ENCODE data around the gene DAGLA.
"Not testable (repeated sequence)": the region's sequence is repeated elsewhere in the genome, so short reads cannot be mapped to it uniquely, and the experiment has no call there.

DAGLA gene

GRCh38 chr11:61679893-61680621, at the start of gene DAGLA:
TSS of gene DAGLA (plus strand) at chr11:61680391. CDS start at chr11:61720156, 39,765 bp downstream.
- no peak for FAIRE-seq

- FAIRE-seq = no peak
These were observed 48.1 kb upstream of the DAGLA start for GRCh38 chr11:61632096-61632495.

- no peak for FAIRE-seq
These were observed 44.9 kb upstream of the DAGLA start for GRCh38 chr11:61635304-61635703.

DNA sequence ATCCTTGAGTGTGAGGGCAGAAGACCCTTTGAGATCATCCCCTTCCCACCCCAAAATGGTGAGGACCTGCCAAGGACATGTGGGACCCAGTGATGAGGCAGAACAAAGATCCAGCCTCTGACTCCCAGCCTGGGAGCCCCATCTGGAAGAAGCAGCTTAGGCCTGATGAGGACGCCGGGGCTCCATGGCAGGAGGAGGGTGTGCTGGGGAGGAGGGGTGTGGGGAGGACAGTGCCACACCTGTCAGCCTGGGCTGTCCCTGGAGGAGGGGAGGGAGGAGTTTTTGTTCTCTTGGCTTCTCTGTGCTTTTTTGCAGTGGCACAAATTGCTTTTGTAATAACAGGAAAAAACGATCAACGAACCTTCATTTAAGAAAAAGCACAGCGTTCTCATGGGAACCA, 44.4 kb upstream of the DAGLA start:
- no peak for FAIRE-seq

DNA sequence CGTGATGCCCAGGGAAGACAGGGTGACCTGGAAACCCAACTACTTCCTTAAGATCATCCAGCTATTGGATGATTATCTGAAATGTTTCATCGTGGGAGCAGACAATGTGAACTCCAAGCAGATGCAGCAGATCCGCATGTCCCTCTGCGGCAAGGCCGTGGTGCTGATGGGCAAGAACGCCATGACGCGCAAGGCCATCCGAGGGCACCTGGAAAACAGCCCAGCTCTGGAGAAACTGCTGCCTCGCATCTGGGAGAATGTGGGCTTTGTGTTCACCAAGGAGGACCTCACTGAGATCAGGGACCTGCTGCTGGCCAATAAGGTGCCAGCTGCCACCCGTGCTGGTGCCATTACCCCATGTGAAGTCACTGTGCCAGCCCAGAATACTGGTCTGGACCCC, 43.5 kb upstream of the DAGLA start:
- no peak for FAIRE-seq

- no peak for FAIRE-seq
These were observed 42.9 kb upstream of the DAGLA start for GRCh38 chr11:61637277-61637676.

DNA sequence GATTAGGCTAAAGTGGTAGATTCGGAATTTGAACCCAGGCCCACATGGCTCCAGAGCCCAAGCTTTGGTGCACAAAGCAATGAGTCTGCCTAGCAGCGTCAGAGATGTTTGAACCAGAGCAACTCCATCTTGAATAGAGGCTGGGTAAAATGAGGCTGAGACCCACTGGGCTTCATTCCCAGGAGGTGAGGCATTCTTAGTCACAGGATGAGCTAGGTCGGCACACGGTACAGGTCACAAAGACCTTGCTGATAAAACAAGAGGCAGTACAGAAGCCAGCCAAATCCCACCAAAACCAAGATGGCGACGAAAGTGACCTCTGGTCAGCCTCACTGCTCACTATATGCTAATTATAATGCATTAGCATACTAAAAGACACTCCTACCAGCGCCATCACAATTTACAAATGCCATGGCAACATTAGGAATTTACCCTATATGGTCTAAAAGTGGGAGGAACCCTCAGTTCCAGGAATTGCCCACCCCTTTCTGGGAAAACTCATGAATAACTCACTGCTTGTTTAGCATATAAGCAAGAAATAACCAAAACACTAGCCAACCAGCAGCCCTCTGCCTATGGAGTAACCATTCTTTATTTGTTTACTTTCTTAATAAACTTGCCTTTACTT, 40.3 kb upstream of the DAGLA start:
- no peak for FAIRE-seq

DNA sequence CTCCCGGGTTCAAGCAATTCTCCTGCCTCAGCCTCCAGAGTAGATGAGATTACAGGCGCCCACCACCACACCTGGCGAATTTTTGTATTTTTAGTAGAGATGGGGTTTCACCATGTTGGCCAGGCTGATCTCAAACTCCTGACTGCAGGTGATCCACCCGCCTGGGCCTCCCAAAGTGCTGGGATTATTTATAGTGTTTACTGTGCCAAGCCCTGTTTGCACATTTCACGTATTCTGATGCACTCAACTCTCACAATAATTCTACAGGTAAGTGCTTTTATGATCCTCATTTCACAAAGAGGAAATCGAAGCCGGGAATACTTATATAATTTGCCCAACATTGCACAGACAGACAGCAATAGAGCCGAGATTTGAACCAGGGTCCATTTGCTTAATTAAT, 38.0 kb upstream of the DAGLA start:
- no peak for FAIRE-seq

DNA sequence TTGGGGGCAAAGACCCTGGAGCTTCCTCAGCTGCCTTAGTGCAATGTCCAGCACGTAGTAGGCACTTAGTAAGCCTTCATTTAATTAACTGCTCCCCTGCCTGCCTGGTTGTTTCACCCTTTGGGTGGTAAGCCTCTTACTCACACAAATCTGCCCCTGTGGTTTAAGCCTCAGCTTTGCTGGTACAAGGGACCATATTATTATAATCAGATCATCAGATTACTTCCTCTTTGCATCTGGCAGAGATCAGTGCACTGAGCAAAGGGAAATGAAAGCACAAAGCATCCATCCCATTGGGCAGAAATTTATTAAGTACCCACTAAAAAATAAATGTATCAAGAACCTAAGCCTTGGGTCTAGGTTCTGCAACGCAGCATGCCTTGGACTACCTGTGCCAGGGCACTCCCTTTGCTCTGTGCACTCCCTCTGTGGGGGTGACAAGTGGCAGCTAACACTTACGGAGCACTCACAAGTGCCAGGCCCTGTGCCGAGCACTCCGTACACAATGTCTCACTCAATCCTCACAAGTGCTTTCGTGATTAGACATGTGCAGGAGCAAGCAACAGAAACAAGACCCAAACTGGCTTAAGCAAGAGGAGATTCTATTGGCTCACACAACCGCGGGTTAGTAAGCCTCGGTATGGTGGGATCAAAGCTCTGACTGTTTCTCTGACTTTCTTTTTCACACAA, 34.9 kb upstream of the DAGLA start:
- FAIRE-seq = no peak

- no peak for FAIRE-seq
These were observed 32.7 kb upstream of the DAGLA start for GRCh38 chr11:61647529-61647928.

- FAIRE-seq = no peak
These were observed 29.2 kb upstream of the DAGLA start for GRCh38 chr11:61650781-61651571.

GRCh38 chr11:61652135-61652534, 28.1 kb upstream of the DAGLA start:
- FAIRE-seq = peak; percentile 28

DNA sequence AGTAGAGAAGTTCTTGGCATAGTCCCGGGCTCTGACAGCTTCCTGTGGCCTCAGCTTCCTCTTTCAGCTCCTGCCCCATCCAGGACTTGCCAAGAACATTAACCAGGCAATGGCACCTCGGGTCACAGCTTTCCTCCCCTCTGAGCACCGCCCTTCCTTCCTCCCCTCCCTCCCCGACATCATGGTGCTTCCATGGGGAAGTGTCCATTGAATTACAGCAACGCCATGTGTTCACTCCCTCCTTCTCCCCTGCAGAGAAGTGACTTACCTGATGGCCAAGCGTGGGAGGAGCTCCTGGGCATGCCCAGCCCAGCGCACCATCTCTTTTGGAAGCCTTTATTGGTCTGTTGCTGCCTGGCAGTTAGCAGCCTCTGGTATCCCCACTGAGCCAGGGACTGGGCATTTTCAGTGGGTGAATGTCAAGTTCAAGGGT, 25.8 kb upstream of the DAGLA start:
- no peak for FAIRE-seq

GRCh38 chr11:61655266-61656159, 24.7 kb upstream of the DAGLA start:
- FAIRE-seq = not testable (repeated sequence)

DNA sequence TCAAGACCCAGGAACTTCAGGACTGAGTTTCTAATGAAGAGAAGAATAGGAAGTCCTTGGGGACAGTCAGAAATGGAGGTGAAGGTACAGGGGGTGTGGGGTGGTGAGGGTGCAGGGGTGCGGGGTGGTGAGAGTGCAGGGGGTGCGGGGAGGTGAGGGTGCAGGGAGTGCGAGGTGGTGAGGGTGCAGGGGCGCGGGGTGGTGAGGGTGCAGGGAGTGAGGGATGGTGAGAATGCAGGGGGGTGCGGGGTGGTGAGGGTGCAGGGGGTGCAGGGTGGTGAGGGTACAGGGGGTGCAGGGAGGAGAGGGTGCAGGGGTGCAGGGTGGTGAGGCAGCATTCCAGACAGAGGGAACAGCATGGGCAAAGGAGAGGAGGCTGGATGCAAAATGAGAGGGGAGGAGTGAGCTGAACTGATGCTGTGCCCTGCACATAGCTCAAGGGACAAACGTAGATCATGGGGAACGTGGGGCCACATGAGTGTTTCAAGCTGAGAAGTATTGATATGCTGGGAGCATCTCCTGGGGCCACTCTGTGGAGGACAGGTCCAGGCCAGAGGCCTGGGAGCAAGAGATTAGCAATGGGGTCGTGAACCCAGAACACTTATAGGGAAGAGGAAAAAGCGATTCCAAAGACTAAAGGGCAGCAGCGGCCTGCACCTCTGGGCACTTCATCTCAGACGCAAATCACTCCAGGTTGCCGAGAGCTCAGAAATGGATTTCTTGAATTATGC, 23.7 kb upstream of the DAGLA start:
- no peak for FAIRE-seq

DNA sequence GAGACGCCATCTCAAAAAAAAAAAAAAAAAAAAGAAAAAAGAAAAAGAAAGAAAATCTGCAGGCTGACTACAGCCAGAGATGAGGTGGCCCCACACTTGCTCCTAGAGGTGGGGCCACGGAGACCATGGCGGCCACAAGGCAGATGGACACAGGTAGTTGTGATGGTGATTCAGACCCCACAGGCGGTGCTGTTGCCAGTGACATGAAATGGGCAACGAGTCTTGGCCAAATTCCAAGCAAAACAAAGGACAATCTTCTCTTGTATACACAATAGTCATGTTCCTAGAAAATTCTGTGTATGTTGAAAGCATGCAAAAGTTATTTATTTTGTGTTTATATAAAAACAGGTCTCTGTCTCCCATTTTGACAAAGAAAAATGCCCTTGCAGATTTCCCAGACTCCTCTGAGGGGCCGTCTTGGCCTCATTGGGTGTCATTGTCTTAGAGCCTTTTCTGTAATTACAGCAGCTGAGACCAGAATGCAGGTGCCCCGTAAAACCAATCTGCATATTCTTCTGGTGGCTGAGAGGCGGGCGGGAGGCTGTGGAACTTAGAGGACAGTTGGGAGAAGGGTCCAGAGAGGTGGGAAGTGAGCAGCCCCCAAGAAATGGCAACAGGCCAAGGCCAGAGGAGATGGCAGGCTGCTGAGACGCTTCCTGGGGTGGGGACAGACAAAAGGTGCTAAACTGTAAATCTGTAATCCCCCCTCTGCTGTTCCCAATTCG, 22.5 kb upstream of the DAGLA start:
- no peak for FAIRE-seq

DNA sequence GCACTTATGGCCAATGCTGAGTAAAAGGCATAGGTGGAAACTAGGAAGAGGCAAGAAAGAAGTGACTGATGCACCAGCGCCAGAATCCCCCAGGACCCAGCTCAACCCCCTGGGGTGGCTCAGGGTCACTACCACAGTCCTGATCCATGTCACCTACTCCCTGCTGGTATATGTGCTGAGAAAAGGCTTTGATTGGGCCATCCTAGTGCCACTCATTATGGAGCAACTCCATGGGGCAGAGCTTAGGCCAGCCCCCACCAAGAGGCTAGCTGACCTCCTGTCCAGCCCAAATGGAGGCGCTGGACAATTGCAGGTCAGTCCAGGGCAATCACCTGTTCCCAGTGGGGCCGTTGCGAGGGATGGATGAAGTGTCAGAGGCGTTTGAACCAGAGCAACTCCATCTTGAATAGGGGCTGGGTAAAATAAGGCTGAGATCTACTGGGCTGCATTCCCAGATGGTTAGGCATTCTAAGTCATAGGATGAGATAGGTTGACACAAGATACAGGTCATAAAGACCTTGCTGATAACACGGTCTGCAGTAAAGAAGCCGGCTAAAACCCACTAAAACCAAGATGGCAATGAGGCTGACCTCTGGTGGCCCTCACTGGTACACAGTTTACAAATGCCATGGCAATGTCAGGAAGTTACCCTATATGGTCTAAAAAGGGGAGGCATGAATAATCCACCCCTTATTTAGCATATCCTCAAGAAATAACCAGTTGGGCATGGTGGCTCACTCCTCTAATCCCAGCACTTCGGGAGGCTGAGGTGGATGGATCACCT, 20.6 kb upstream of the DAGLA start:
- no peak for FAIRE-seq

GRCh38 chr11:61660997-61661396, 19.2 kb upstream of the DAGLA start:
- FAIRE-seq = not testable (repeated sequence)

DNA sequence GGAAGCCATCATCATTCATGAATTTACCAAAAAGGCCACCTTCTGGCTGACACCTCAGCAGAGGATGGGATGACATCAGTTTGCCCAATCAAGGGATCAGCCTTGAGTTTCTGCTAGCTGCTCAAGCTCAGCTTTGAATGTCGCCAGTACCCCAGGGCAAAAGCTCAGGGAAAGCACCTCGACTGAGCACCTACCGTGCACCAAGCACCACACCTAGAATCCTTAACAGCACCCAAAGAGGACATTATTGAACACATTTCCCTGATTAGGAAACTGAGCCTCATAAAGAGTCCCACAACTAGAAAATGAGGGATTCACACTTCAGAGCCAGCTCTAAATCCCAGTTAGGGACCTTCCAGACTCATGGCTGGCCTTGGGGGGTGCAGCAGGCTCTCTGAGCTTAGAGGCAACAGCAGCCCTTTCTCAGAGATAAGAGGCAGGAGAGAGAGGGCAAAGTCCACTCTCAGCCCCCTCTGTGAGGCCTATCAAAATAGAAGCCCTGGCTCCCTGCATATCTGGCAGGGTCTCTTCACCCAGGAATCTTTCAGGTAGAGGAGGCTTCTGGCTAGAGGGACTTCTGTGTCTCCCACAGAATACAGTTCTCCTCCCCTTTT, 13.4 kb upstream of the DAGLA start:
- no peak for FAIRE-seq

All from colon (tissue), 2 donors.